ENCODE data around the gene TTLL1. TPM values are rescaled to one million over a fixed set of nuclear protein-coding genes. Genes with fewer than 3 reads are reported as not detected.
A peak's percentile ranks its signal among the peaks of the same experiment; 100 is the strongest.

TTLL1 gene
- total RNA-seq, 1 experiment from 2014 or later, result 5.5 TPM

DNA sequence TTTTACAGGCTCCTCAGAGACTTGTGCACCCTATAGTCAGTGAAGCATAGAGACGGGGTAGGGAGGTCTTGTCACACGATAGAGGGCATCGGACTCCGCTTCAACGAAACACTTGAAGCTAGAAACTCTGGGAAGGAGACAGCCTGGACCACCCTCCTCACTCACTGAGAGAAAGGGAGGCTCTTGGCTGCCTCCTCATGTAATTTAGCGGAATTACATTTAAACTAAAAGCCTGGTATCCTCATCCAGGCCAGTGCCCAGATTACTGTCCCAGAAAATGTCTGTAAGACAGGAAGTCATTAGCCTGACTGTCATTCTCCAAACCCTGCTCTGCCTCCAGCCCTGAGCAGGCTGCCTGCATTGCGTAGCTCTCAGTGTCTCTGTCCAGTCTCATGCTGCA lies 36.0 kb downstream of the TTLL1 start:
- no peaks in the 10 kb centered on the region for H3K9me3 Mint-ChIP-seq
- DNase-seq (ENCODE audit: low spot score), result peak; percentile 24
- no peaks in the 10 kb centered on the region for H3K27me3 Mint-ChIP-seq (ENCODE audit: low read depth)
- H3K36me3 Mint-ChIP-seq, result no peaks in the 10 kb centered on the region
- H3K4me3 Mint-ChIP-seq, result no peak overlapping the region
- H3K4me1 Mint-ChIP-seq, result no peaks in the 10 kb centered on the region
- no peak overlapping the region for H3K27ac Mint-ChIP-seq
- TF ChIP-seq, protein P1, sequence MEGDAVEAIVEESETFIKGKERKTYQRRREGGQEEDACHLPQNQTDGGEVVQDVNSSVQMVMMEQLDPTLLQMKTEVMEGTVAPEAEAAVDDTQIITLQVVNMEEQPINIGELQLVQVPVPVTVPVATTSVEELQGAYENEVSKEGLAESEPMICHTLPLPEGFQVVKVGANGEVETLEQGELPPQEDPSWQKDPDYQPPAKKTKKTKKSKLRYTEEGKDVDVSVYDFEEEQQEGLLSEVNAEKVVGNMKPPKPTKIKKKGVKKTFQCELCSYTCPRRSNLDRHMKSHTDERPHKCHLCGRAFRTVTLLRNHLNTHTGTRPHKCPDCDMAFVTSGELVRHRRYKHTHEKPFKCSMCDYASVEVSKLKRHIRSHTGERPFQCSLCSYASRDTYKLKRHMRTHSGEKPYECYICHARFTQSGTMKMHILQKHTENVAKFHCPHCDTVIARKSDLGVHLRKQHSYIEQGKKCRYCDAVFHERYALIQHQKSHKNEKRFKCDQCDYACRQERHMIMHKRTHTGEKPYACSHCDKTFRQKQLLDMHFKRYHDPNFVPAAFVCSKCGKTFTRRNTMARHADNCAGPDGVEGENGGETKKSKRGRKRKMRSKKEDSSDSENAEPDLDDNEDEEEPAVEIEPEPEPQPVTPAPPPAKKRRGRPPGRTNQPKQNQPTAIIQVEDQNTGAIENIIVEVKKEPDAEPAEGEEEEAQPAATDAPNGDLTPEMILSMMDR (IDR thresholded peaks at IDR 0.05), result peak; percentile 60
- TF ChIP-seq ZNF317 (CRISPR knock-in tag; IDR thresholded peaks at IDR 0.05; ENCODE audit: borderline replicate concordance, low read depth) (no peak), NR3C1 (CRISPR knock-in tag; conservative IDR thresholded peaks at IDR 0.05; ENCODE audit: low read depth) (no peak)
- POLR2A ChIA-PET, result interaction anchor here (0.6 to 0.9 kb wide), 2 partner anchors 39 to 55 kb away, joined by 3 read pairs; no protein-coding TSS in a partner anchor
- ATAC-seq, result peak; percentile 74
- CTCF ChIA-PET, result interaction anchor here (0.6 to 3.4 kb wide), 24 partner anchors 8 to 274 kb away, joined by 3 to 56 read pairs (median 3); partner anchors contain the start of gene PACSIN2

DNA sequence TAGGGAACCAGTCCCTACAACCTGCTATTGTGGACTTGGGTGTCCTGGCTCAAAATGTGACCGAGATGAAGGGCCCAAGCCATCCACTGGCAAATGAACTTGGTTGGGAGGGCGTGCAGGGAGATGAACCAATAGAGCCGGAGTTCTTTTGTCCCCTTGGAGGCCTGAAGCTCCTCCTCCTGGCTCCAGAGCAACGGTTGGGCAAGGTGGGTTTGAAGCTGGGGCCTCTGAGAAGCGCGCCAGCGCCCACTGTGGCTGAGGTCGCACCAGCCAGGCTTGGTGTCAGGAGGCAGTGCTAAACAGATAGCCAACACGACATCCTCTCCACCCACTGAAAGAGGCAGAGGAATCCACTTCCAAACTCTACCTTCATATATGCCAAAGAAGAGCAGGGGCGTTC lies 38.2 kb downstream of the TTLL1 start:
- CTCF ChIA-PET, result interaction anchor here (0.5 to 3.6 kb wide), 29 partner anchors 9 to 429 kb away, joined by 3 to 56 read pairs (median 4); partner anchors contain the start of genes CYB5R3 and PACSIN2

DNA sequence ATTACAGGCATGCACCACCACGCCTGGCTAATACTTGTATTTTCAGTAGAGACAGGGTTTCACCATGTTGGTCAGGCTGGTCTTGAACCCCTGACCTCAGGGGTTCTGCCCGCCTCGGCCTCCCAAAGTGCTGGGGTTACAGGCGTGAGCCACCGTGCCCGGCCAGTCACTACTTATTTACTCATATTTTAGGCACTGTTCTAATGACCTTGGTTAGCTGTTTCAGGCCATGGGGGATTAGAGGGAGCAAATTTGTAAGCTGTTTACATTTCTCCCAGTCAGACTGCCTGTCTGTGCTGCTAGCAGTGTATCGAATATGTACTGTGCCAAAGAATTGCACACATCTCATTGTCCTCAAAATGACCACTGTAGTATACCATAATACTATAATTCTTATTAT lies 41.6 kb downstream of the TTLL1 start:
- POLR2A ChIA-PET, result no interaction called here
- TF ChIP-seq, protein P2, sequence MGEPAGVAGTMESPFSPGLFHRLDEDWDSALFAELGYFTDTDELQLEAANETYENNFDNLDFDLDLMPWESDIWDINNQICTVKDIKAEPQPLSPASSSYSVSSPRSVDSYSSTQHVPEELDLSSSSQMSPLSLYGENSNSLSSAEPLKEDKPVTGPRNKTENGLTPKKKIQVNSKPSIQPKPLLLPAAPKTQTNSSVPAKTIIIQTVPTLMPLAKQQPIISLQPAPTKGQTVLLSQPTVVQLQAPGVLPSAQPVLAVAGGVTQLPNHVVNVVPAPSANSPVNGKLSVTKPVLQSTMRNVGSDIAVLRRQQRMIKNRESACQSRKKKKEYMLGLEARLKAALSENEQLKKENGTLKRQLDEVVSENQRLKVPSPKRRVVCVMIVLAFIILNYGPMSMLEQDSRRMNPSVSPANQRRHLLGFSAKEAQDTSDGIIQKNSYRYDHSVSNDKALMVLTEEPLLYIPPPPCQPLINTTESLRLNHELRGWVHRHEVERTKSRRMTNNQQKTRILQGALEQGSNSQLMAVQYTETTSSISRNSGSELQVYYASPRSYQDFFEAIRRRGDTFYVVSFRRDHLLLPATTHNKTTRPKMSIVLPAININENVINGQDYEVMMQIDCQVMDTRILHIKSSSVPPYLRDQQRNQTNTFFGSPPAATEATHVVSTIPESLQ (CRISPR knock-in tag; IDR thresholded peaks at IDR 0.05), result no peak
- TF ChIP-seq NR2C2 (CRISPR knock-in tag; IDR thresholded peaks at IDR 0.05) (no peak), TEAD1 (CRISPR knock-in tag; IDR thresholded peaks at IDR 0.05) (no peak)
- TF ChIP-seq, protein P3, sequence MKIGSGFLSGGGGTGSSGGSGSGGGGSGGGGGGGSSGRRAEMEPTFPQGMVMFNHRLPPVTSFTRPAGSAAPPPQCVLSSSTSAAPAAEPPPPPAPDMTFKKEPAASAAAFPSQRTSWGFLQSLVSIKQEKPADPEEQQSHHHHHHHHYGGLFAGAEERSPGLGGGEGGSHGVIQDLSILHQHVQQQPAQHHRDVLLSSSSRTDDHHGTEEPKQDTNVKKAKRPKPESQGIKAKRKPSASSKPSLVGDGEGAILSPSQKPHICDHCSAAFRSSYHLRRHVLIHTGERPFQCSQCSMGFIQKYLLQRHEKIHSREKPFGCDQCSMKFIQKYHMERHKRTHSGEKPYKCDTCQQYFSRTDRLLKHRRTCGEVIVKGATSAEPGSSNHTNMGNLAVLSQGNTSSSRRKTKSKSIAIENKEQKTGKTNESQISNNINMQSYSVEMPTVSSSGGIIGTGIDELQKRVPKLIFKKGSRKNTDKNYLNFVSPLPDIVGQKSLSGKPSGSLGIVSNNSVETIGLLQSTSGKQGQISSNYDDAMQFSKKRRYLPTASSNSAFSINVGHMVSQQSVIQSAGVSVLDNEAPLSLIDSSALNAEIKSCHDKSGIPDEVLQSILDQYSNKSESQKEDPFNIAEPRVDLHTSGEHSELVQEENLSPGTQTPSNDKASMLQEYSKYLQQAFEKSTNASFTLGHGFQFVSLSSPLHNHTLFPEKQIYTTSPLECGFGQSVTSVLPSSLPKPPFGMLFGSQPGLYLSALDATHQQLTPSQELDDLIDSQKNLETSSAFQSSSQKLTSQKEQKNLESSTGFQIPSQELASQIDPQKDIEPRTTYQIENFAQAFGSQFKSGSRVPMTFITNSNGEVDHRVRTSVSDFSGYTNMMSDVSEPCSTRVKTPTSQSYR (CRISPR knock-in tag; IDR thresholded peaks at IDR 0.05), result no peak
- TF ChIP-seq, protein P4, sequence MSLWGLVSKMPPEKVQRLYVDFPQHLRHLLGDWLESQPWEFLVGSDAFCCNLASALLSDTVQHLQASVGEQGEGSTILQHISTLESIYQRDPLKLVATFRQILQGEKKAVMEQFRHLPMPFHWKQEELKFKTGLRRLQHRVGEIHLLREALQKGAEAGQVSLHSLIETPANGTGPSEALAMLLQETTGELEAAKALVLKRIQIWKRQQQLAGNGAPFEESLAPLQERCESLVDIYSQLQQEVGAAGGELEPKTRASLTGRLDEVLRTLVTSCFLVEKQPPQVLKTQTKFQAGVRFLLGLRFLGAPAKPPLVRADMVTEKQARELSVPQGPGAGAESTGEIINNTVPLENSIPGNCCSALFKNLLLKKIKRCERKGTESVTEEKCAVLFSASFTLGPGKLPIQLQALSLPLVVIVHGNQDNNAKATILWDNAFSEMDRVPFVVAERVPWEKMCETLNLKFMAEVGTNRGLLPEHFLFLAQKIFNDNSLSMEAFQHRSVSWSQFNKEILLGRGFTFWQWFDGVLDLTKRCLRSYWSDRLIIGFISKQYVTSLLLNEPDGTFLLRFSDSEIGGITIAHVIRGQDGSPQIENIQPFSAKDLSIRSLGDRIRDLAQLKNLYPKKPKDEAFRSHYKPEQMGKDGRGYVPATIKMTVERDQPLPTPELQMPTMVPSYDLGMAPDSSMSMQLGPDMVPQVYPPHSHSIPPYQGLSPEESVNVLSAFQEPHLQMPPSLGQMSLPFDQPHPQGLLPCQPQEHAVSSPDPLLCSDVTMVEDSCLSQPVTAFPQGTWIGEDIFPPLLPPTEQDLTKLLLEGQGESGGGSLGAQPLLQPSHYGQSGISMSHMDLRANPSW (CRISPR knock-in tag; conservative IDR thresholded peaks at IDR 0.05; ENCODE audit: low read depth), result no peak
- CTCF ChIA-PET, result interaction anchor here (0.6 kb wide), 2 partner anchors 299 to 554 kb away, joined by 3 read pairs; no protein-coding TSS in a partner anchor

More for the DNA sequence above, 38.2 kb downstream of the TTLL1 start:
- TF ChIP-seq GABPB1 (CRISPR knock-in tag; IDR thresholded peaks at IDR 0.05), result 0 out of 2 replicates have a peak, but pooled peaks have one; percentile 17
- TF ChIP-seq, protein P5, sequence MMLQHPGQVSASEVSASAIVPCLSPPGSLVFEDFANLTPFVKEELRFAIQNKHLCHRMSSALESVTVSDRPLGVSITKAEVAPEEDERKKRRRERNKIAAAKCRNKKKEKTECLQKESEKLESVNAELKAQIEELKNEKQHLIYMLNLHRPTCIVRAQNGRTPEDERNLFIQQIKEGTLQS (CRISPR knock-in tag; conservative IDR thresholded peaks at IDR 0.05), result no peak
- Mint-ChIP-seq H3K4me1 (no peaks in the 10 kb centered on the region), H3K36me3 (no peaks in the 10 kb centered on the region), H3K27ac (peak overlapping the region; percentile 6; the same call in 1 of the 2 replicates), H3K9me3 (no peaks in the 10 kb centered on the region), H3K27me3 (ENCODE audit: low read depth) (no peaks in the 10 kb centered on the region), H3K4me3 (no peak overlapping the region)
- ATAC-seq, result peak; percentile 96
- POLR2A ChIA-PET, result interaction anchor here (0.6 kb wide), 2 partner anchors 21 to 30 kb away, joined by 3 to 6 read pairs; no protein-coding TSS in a partner anchor
- DNase-seq (ENCODE audit: low spot score), result peak; percentile 72

More for the DNA sequence above, 41.6 kb downstream of the TTLL1 start:
- Mint-ChIP-seq H3K27me3 (ENCODE audit: low read depth) (no peaks in the 10 kb centered on the region; the same call in 1 of the 2 replicates), H3K36me3 (no peaks in the 10 kb centered on the region), H3K27ac (no peak overlapping the region), H3K9me3 (no peaks in the 10 kb centered on the region), H3K4me1 (no peaks in the 10 kb centered on the region), H3K4me3 (no peak overlapping the region)
- ATAC-seq (no peak), DNase-seq (ENCODE audit: low spot score) (no peak)
